SK-N-SH treated with all-trans-retinoic acid at 6 μM for 48 hours (cell line): ENCODE results near the gene ATP2B3.

Source experiments
- ATAC-seq: fragments of 200-7000 bp; cut with Tn5 transposase; 3 replicates; pipeline ENCODE4 v1.9.1; 2020; ENCODE audit warnings: mild to moderate bottlenecking, moderate library complexity
- ARNTL ChIP-seq: fragments of 450-650 bp; formaldehyde crosslinking; IDR thresholded peaks from 2 replicates; pipeline ENCODE4 v1.5.0; 2020; ENCODE audit warnings: low read depth, mild to moderate bottlenecking, moderate library complexity, borderline replicate concordance
- BACH2 ChIP-seq: fragments of 250-450 bp; sonication (Bioruptor Pico); IDR thresholded peaks from 2 replicates; pipeline ENCODE4 v1.9.0; 2021; ENCODE audit warnings: mild to moderate bottlenecking, borderline replicate concordance
- CREB5 ChIP-seq: fragments of 250-450 bp; sonication (Bioruptor Pico); IDR thresholded peaks from 2 replicates; pipeline ENCODE4 v1.5.1; 2020; ENCODE audit warnings: low read depth, mild to moderate bottlenecking, moderate library complexity
- CSDC2 ChIP-seq: fragments of 250-450 bp; sonication (Bioruptor Pico); IDR thresholded peaks from 2 replicates; pipeline ENCODE4 v1.5.0; 2020; ENCODE audit warnings: mild to moderate bottlenecking, moderate library complexity
- CSRNP3 ChIP-seq: fragments of 250-450 bp; sonication (Bioruptor Pico); IDR thresholded peaks from 2 replicates; pipeline ENCODE4 v1.5.1; 2021; ENCODE audit warnings: mild to moderate bottlenecking, moderate library complexity
- ESRRG ChIP-seq: fragments of 250-450 bp; sonication (Bioruptor Pico); IDR thresholded peaks from 2 replicates; pipeline ENCODE4 v1.6.1; 2021; ENCODE audit warnings: mild to moderate bottlenecking
- GLIS3 ChIP-seq: fragments of 250-450 bp; sonication (Bioruptor Pico); IDR thresholded peaks from 2 replicates; pipeline ENCODE4 v1.5.0; 2020; ENCODE audit warnings: mild to moderate bottlenecking, moderate library complexity
- ISL1 ChIP-seq: fragments of 250-450 bp; sonication (Bioruptor Pico); IDR thresholded peaks from 2 replicates; pipeline ENCODE4 v2.1.2; 2022; ENCODE audit warnings: mild to moderate bottlenecking, moderate library complexity
- OSR1 ChIP-seq: fragments of 250-450 bp; sonication (Bioruptor Pico); IDR thresholded peaks from 2 replicates; pipeline ENCODE4 v1.8.0; 2022; ENCODE audit warnings: moderate library complexity, mild to moderate bottlenecking, inconsistent platforms
- PATZ1 ChIP-seq: fragments of 250-450 bp; sonication (Bioruptor Pico); IDR thresholded peaks from 2 replicates; pipeline ENCODE4 v1.8.0; 2020; ENCODE audit warnings: mild to moderate bottlenecking, moderate library complexity, borderline replicate concordance
- POU6F1 ChIP-seq: fragments of 250-450 bp; sonication (Bioruptor Pico); IDR thresholded peaks from 2 replicates; pipeline ENCODE4 v1.8.0; 2021; ENCODE audit warnings: low read depth, mild to moderate bottlenecking, moderate library complexity, borderline replicate concordance
- PPARA ChIP-seq: fragments of 250-450 bp; sonication (Bioruptor Pico); IDR thresholded peaks from 2 replicates; pipeline ENCODE4 v1.5.0; 2020; ENCODE audit warnings: mild to moderate bottlenecking, borderline replicate concordance
- SNAI2 ChIP-seq: fragments of 250-450 bp; sonication (Bioruptor Pico); IDR thresholded peaks from 2 replicates; pipeline ENCODE4 v1.5.0; 2020; ENCODE audit warnings: mild to moderate bottlenecking, moderate library complexity
- TCF4 ChIP-seq: fragments of 250-450 bp; sonication (Bioruptor Pico); IDR thresholded peaks from 2 replicates; pipeline ENCODE4 v1.8.0; 2021; ENCODE audit warnings: mild to moderate bottlenecking, moderate library complexity, borderline replicate concordance
- TOX ChIP-seq: fragments of 250-450 bp; sonication (Bioruptor Pico); IDR thresholded peaks from 2 replicates; pipeline ENCODE4 v1.8.0; 2021; ENCODE audit warnings: mild to moderate bottlenecking, moderate library complexity, borderline replicate concordance
- TSHZ2 ChIP-seq: fragments of 250-450 bp; sonication (Bioruptor Pico); IDR thresholded peaks from 2 replicates; pipeline ENCODE4 v1.5.0; 2020; ENCODE audit warnings: mild to moderate bottlenecking, moderate library complexity
- ZFP3 ChIP-seq: fragments of 250-450 bp; sonication (Bioruptor Pico); IDR thresholded peaks from 2 replicates; pipeline ENCODE4 v1.5.0; 2020; ENCODE audit warnings: mild to moderate bottlenecking, moderate library complexity
- ZFP30 ChIP-seq: fragments of 450-650 bp; formaldehyde crosslinking; IDR thresholded peaks from 2 replicates; pipeline ENCODE4 v1.5.0; 2022; ENCODE audit warnings: mild to moderate bottlenecking, moderate library complexity
- ZNF565 ChIP-seq: fragments of 450-650 bp; formaldehyde crosslinking; conservative IDR thresholded peaks from 2 replicates; pipeline ENCODE4 v1.5.0; 2020; ENCODE audit warnings: low read depth, mild to moderate bottlenecking, moderate library complexity
- ZNF70 ChIP-seq: fragments of 450-650 bp; formaldehyde crosslinking; IDR thresholded peaks from 2 replicates; pipeline ENCODE4 v1.5.0; 2020; ENCODE audit warnings: mild to moderate bottlenecking, moderate library complexity
- ZNF8 ChIP-seq: fragments of 450-650 bp; formaldehyde crosslinking; IDR thresholded peaks from 2 replicates; pipeline ENCODE4 v1.5.0; 2020; ENCODE audit warnings: mild to moderate bottlenecking, moderate library complexity

Gene ATP2B3

GRCh38 chrX:153611298-153612095 lies 94.1 kb downstream of the ATP2B3 start:
- TF ChIP-seq OSR1 (CRISPR knock-in tag) (no peak), ZFP3 (CRISPR knock-in tag) (no peak), TOX (CRISPR knock-in tag) (no peak)

GRCh38 chrX:153612413-153612812 lies 95.0 kb downstream of the ATP2B3 start:
- no peak for ATAC-seq
- TF ChIP-seq SNAI2 = no peak
- no peak for TF ChIP-seq ZNF8 (CRISPR knock-in tag)
- no peak for TF ChIP-seq POU6F1 (CRISPR knock-in tag)
- TF ChIP-seq CSRNP3 = no peak
- TF ChIP-seq PATZ1 (CRISPR knock-in tag) = no peak
- TF ChIP-seq CREB5 (CRISPR knock-in tag) = no peak
- no peak for TF ChIP-seq BACH2 (CRISPR knock-in tag)
- TF ChIP-seq PPARA (CRISPR knock-in tag) = no peak
- no peak for TF ChIP-seq ISL1
- TF ChIP-seq ZFP30 (CRISPR knock-in tag) = no peak
- TF ChIP-seq TOX (CRISPR knock-in tag) = no peak

More at GRCh38 chrX:153611298-153612095, 94.1 kb downstream of the ATP2B3 start:
- no peak for ATAC-seq

- ATAC-seq = no peak
- TF ChIP-seq ESRRG (CRISPR knock-in tag) (no peak), BACH2 (CRISPR knock-in tag) (no peak), CSRNP3 (no peak), PPARA (CRISPR knock-in tag) (no peak), ZNF565 (no peak), ZFP3 (CRISPR knock-in tag) (no peak), SNAI2 (no peak), CSDC2 (no peak), CREB5 (CRISPR knock-in tag) (no peak), TCF4 (CRISPR knock-in tag) (no peak), OSR1 (CRISPR knock-in tag) (no peak), ARNTL (CRISPR knock-in tag) (no peak), ZNF8 (CRISPR knock-in tag) (no peak), ZNF70 (CRISPR knock-in tag) (no peak), ZFP30 (CRISPR knock-in tag) (no peak), GLIS3 (CRISPR knock-in tag) (no peak), TOX (CRISPR knock-in tag) (no peak), ISL1 (no peak), TSHZ2 (CRISPR knock-in tag) (no peak), PATZ1 (CRISPR knock-in tag) (no peak)
These were observed 97.4 kb downstream of the ATP2B3 start for GRCh38 chrX:153614818-153615217.
